ENCODE results near the gene S100PBP. TPM values are rescaled to one million over a fixed set of nuclear protein-coding genes. Genes with fewer than 3 reads are reported as not detected.
A peak's percentile ranks its signal among the peaks of the same experiment; 100 is the strongest.

Gene S100PBP
- total RNA-seq, 1 donor, result 46.6 TPM

GRCh38 chr1:32883338-32884031, 66.0 kb downstream of the S100PBP start:
- H3K4me3 ChIP-seq (ENCODE audit: low read depth, low read length), result no peak overlapping the region
- no peak for DNase-seq (ENCODE audit: low read depth)
- TF ChIP-seq, protein P1, sequence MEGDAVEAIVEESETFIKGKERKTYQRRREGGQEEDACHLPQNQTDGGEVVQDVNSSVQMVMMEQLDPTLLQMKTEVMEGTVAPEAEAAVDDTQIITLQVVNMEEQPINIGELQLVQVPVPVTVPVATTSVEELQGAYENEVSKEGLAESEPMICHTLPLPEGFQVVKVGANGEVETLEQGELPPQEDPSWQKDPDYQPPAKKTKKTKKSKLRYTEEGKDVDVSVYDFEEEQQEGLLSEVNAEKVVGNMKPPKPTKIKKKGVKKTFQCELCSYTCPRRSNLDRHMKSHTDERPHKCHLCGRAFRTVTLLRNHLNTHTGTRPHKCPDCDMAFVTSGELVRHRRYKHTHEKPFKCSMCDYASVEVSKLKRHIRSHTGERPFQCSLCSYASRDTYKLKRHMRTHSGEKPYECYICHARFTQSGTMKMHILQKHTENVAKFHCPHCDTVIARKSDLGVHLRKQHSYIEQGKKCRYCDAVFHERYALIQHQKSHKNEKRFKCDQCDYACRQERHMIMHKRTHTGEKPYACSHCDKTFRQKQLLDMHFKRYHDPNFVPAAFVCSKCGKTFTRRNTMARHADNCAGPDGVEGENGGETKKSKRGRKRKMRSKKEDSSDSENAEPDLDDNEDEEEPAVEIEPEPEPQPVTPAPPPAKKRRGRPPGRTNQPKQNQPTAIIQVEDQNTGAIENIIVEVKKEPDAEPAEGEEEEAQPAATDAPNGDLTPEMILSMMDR (IDR thresholded peaks at IDR 0.05; ENCODE audit: insufficient read depth, low read depth, low read length), result no peak

- TF ChIP-seq, protein P1 (IDR thresholded peaks at IDR 0.05; ENCODE audit: insufficient read depth, low read depth, low read length), result no peak
- H3K4me3 ChIP-seq (ENCODE audit: low read depth, low read length), result no peak overlapping the region
- no peak for DNase-seq (ENCODE audit: low read depth)
These were observed 66.5 kb downstream of the S100PBP start for GRCh38 chr1:32884032-32884372.

DNA sequence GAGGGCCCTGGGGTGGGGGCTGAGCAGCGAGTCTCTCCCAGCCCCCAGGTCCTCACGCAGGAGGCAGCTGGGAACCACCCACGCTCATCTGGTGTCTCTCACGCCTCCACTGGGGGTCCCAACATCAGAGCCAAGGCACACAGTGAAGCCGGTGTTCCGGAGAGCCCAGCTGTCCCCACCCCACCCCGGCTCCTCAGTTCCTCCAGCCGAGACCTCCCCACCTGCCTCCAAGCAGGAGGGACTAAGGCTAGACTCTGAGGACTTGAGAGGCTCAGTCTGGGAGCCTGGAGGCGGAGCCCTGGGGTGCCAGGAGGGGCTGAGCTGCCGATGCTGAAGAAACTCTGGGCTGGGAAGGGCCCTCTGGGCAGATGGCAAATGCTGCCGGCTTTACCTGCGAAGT, 67.3 kb downstream of the S100PBP start:
- no peak overlapping the region for H3K4me3 ChIP-seq (ENCODE audit: low read depth, low read length)
- DNase-seq (ENCODE audit: low read depth), result no peak
- TF ChIP-seq, protein P1 (IDR thresholded peaks at IDR 0.05; ENCODE audit: insufficient read depth, low read depth, low read length), result no peak

- no peak overlapping the region for H3K4me3 ChIP-seq (ENCODE audit: low read depth, low read length)
- DNase-seq (ENCODE audit: low read depth), result no peak
- TF ChIP-seq, protein P1 (IDR thresholded peaks at IDR 0.05; ENCODE audit: insufficient read depth, low read depth, low read length), result no peak
These were observed 68.2 kb downstream of the S100PBP start for GRCh38 chr1:32885676-32886003.

DNA sequence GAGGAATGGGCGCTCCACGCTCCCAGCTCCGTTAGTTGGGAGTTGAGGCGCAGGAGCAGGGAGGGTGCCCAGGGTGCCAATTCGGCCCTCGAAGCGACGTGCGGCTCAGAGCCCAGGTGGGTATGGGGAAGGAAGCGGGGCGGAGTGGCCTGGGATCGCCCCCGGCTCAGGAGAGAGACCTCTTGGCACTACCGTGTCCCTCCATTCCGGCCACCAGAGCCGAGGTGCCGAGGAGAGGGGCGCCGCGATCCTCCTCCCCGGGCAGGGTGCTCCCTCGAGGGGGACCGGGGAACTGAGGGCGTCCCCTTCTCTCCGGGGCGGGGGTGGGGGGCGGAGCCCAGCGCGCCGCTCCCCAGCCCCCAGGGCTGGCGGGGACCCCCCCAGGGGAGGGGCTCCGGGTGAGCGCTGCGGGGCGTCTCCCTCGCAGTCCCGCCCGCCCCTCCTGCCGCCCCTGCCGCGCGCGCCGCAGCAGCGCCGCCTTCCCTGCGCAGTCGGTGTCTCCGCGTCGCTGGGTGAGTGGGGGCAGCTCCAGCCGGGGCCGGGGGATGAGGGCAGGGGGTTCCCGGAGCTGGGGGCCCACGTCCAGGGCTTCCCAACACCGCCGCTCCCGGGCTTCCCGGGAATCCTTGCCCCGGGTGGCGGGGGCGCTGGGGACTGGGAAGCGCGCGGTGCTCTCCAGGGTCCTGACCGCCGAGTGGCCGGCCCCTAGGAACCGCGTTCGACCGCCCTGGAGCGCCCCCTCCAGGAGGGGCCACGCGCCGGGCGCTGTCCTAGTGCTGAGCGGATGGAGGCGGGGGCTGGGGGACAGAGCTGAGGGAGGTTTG, 68.8 kb downstream of the S100PBP start, which contains the start of gene HPCA:
HPCA (plus strand) TSS at position 488 of the 824 bp plus-strand sequence. CDS start 2,408 bp downstream, outside the sequence.
- H3K4me3 ChIP-seq (ENCODE audit: low read depth, low read length), result no peak within 1 kb of the TSS
- DNase-seq (ENCODE audit: low read depth), result peak; percentile 67
- TF ChIP-seq, protein P1 (IDR thresholded peaks at IDR 0.05; ENCODE audit: insufficient read depth, low read depth, low read length), result peak; percentile 71

DNA sequence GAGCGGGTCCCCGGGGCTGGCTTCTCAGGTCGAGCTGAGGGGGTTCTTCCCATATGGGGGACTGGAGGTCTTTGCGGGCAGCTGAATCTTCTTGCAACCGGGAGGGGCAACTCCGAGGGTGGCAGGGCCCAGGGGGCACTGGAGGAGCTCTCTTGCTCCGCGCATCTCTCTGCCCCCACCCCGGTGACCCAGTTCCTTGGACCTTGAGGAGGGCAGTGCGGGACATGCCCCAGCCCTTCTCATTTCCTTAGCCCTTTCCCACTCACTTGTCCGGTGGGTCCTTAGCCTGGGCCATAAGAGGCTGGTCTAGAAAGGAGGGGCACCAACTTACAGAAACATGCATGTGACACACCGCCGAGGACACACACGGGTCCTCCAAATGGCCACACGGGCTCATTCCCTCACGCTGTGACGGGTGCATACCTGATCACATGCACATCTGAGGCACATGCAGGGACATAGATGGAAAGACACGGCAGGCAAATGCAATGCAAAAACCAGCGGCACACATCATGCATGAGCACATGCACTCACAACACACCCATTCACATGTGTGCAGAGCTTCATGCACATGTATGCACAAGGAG, 69.5 kb downstream of the S100PBP start:
- H3K4me3 ChIP-seq (ENCODE audit: low read depth, low read length), result no peak overlapping the region
- DNase-seq (ENCODE audit: low read depth), result no peak
- TF ChIP-seq, protein P1 (IDR thresholded peaks at IDR 0.05; ENCODE audit: insufficient read depth, low read depth, low read length), result no peak
